ENCODE data around the gene HDGFL3.

The HDGFL3 gene

GRCh38 chr15:83198476-83198875, 9.1 kb downstream of the HDGFL3 start:
- no peak for DNase-seq (ENCODE audit: low read depth)
- TF ChIP-seq CTCF (conservative IDR thresholded peaks at IDR 0.05; ENCODE audit: low read depth, low read length): no peak
- H3K4me3 ChIP-seq (ENCODE audit: low read length): no peak overlapping the region

GRCh38 chr15:83194528-83194927, 13.1 kb downstream of the HDGFL3 start:
- no peak overlapping the region for H3K4me3 ChIP-seq (ENCODE audit: low read length)
- DNase-seq (ENCODE audit: low read depth): no peak
- no peak for TF ChIP-seq CTCF (conservative IDR thresholded peaks at IDR 0.05; ENCODE audit: low read depth, low read length)

DNA sequence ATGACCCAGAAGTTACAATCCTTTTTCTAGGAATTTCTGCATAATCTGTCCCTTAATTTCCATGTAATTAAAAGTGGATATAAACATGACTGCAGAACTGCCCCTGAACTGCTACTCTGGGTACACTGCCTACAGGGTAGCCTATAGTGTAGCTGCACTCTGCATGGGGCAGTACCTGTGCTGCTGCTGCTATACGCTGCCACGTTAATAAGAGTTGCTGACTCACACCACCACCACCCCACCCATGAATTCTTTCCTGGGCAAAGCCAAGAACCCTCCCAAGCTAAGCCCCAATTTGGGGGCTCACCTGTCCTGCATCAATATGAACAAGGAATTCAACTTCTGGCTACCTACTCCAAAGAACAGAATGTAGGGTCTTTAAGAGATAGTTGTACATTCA, 13.9 kb downstream of the HDGFL3 start:
- no peak overlapping the region for H3K4me3 ChIP-seq (ENCODE audit: low read length)
- TF ChIP-seq CTCF (conservative IDR thresholded peaks at IDR 0.05; ENCODE audit: low read depth, low read length): no peak
- DNase-seq (ENCODE audit: low read depth): no peak

DNA sequence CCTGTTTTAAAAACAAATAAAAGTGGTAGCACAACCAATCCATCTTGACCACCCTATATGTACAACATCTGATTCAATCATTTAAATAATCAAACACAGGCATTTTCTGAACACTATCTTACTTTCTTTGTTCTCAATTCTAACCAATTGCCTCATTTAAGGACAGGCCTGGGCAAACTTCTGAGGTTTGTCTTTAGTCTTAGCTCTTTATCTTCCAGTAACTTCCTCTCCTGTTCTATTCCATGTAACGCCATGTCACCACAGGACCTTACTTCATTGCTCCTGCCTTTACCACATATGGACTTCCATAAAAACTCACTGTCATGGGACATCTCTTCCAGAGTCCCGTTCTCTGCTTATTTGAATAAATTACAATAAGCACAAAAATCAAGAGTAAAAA, 14.9 kb downstream of the HDGFL3 start:
- H3K4me3 ChIP-seq (ENCODE audit: low read length): no peak overlapping the region
- no peak for DNase-seq (ENCODE audit: low read depth)
- no peak for TF ChIP-seq CTCF (conservative IDR thresholded peaks at IDR 0.05; ENCODE audit: low read depth, low read length)

DNA sequence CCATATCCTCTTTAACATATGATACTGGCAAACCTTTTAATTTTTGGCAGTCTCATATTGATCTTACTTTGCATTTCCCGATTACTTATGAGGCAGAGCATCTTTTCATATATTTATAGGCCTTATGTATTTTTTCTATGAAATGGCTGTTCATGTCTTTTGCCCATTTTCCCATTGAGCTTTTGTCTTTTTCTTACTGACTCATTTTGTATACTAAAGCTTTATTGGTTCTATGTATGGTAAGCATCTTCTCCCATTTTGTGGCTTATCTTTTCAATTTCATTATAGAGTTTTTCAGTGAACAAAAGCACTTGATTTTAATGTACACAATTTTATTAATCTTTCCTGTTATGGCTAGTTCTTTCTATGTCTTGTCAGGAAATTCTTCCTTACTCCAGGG, 17.2 kb downstream of the HDGFL3 start:
- TF ChIP-seq CTCF (conservative IDR thresholded peaks at IDR 0.05; ENCODE audit: low read depth, low read length): no peak
- H3K4me3 ChIP-seq (ENCODE audit: low read length): no peak overlapping the region
- no peak for DNase-seq (ENCODE audit: low read depth)

- no peak for TF ChIP-seq CTCF (conservative IDR thresholded peaks at IDR 0.05; ENCODE audit: low read depth, low read length)
- no peak for DNase-seq (ENCODE audit: low read depth)
- no peak overlapping the region for H3K4me3 ChIP-seq (ENCODE audit: low read length)
These were observed 22.1 kb downstream of the HDGFL3 start for GRCh38 chr15:83185561-83185960.

DNA sequence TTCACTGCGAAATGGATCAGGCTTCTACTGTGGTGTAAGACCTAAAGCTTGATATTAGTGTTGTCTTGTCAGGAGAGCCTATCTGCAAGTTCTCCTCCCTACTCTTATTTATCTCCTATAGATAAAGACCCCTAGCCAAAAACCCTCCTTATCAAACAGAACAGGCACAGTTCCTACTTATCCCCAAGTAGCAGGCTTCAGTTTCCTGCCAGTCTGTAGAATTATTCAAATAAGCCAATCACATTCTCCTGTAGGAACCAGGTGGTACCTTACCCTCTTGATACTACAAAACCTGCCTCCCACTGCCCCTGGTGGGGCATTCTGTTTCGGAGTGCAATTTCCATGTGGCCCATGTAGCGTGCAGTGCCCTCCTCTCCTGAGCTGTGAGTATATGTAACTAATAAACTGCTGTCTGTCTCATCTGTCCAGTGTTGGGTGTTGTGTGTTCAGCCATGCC, 28.7 kb downstream of the HDGFL3 start:
- H3K4me3 ChIP-seq (ENCODE audit: low read length): no peak overlapping the region
- no peak for DNase-seq (ENCODE audit: low read depth)
- no peak for TF ChIP-seq CTCF (conservative IDR thresholded peaks at IDR 0.05; ENCODE audit: low read depth, low read length)

Measured in retinal pigment epithelial cell (primary cell).